ENCODE data around the gene OPRL1.

OPRL1 gene

GRCh38 chr20:64113796-64114355 is 34.0 kb downstream of the OPRL1 start:
- Histone ChIP-seq H3K4me1 (ENCODE audit: insufficient read depth, low read length, severe bottlenecking) (no peaks in the 10 kb centered on the region), H3K4me2 (ENCODE audit: low read length) (no peak overlapping the region), H3K27ac (ENCODE audit: low read depth, low read length, poor library complexity, severe bottlenecking) (no peak overlapping the region), H3K4me3 (ENCODE audit: low read depth, low read length, poor library complexity, severe bottlenecking) (no peak overlapping the region), H4K20me1 (ENCODE audit: insufficient read depth, low read length) (no peaks in the 10 kb centered on the region), H3F3A (ENCODE audit: insufficient read depth, low read length) (no peaks in the 10 kb centered on the region), H2AFZ (ENCODE audit: low read length) (no peak overlapping the region), H3K9me3 (ENCODE audit: low read length) (no peaks in the 10 kb centered on the region), H3K27me3 (ENCODE audit: insufficient read depth, low read length) (peaks cover 4% of the 10 kb centered on the region; the same call in 1 of the 2 replicates), H3K79me2 (ENCODE audit: insufficient read depth, low read length) (no peaks in the 10 kb centered on the region), H3K9ac (ENCODE audit: low read length) (no peak overlapping the region), H3K36me3 (ENCODE audit: insufficient read depth, low read length) (no peaks in the 10 kb centered on the region), H3K9me2 (ENCODE audit: low read depth, low read length) (no peaks in the 10 kb centered on the region)
- TF ChIP-seq CTCF (IDR thresholded peaks at IDR 0.05; ENCODE audit: low read length) (no peak), EZH2 (IDR thresholded peaks at IDR 0.05; ENCODE audit: borderline replicate concordance, low read length) (no peak)

DNA sequence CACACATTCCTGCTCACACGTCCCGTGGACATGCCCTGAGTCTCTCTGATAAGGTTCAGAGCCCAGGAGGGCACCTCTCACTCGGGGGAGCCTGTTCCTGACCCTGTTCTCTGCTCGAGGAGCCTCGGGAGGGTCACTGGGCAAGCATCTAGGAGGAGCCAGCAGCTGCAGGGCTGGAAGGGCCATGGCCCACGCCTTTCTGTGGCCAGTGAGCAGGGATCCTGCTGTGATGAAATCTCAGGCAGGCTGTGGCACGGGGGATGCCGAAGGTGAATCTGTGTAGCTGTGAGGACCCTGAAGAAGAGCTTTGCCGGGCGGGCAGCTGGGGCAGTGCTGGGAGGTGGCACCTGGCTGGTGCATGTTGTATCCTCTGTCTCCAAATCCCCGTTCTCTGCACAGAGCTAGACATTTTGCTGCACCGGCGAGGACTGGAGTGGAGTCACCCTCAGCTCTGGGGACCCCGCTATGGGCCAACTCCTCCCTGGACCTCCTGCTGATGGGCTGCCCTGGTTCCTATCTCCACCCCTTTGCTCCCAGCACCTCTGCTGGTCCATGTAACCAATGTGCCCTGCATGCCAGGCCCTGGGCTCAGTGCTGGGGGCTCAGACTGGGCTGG is 34.6 kb downstream of the OPRL1 start:
- Histone ChIP-seq H3K4me2 (ENCODE audit: low read length) (no peak overlapping the region), H2AFZ (ENCODE audit: low read length) (no peak overlapping the region), H3K4me1 (ENCODE audit: insufficient read depth, low read length, severe bottlenecking) (no peaks in the 10 kb centered on the region), H4K20me1 (ENCODE audit: insufficient read depth, low read length) (no peaks in the 10 kb centered on the region), H3K79me2 (ENCODE audit: insufficient read depth, low read length) (no peaks in the 10 kb centered on the region), H3K27me3 (ENCODE audit: insufficient read depth, low read length) (no peaks in the 10 kb centered on the region; the same call in 1 of the 2 replicates), H3K9me3 (ENCODE audit: low read length) (no peaks in the 10 kb centered on the region), H3K4me3 (ENCODE audit: low read depth, low read length, poor library complexity, severe bottlenecking) (no peak overlapping the region), H3K36me3 (ENCODE audit: insufficient read depth, low read length) (no peaks in the 10 kb centered on the region), H3K27ac (ENCODE audit: low read depth, low read length, poor library complexity, severe bottlenecking) (no peak overlapping the region), H3K9me2 (ENCODE audit: low read depth, low read length) (no peaks in the 10 kb centered on the region), H3K9ac (ENCODE audit: low read length) (no peak overlapping the region), H3F3A (ENCODE audit: insufficient read depth, low read length) (no peaks in the 10 kb centered on the region)
- TF ChIP-seq CTCF (IDR thresholded peaks at IDR 0.05; ENCODE audit: low read length) (no peak), EZH2 (IDR thresholded peaks at IDR 0.05; ENCODE audit: borderline replicate concordance, low read length) (no peak)

GRCh38 chr20:64115171-64115911 is 35.5 kb downstream of the OPRL1 start:
- no peak overlapping the region for H3K27ac ChIP-seq (ENCODE audit: low read depth, low read length, poor library complexity, severe bottlenecking)

More at GRCh38 chr20:64115171-64115911, 35.5 kb downstream of the OPRL1 start:
- Histone ChIP-seq H2AFZ (ENCODE audit: low read length) (no peak overlapping the region), H3K27me3 (ENCODE audit: insufficient read depth, low read length) (no peaks in the 10 kb centered on the region; the same call in 1 of the 2 replicates), H3K79me2 (ENCODE audit: insufficient read depth, low read length) (no peaks in the 10 kb centered on the region), H4K20me1 (ENCODE audit: insufficient read depth, low read length) (no peaks in the 10 kb centered on the region), H3F3A (ENCODE audit: insufficient read depth, low read length) (no peaks in the 10 kb centered on the region), H3K36me3 (ENCODE audit: insufficient read depth, low read length) (no peaks in the 10 kb centered on the region), H3K4me2 (ENCODE audit: low read length) (no peak overlapping the region), H3K9me3 (ENCODE audit: low read length) (no peaks in the 10 kb centered on the region), H3K9me2 (ENCODE audit: low read depth, low read length) (no peaks in the 10 kb centered on the region), H3K9ac (ENCODE audit: low read length) (no peak overlapping the region), H3K4me1 (ENCODE audit: insufficient read depth, low read length, severe bottlenecking) (peaks cover 8% of the 10 kb centered on the region), H3K4me3 (ENCODE audit: low read depth, low read length, poor library complexity, severe bottlenecking) (no peak overlapping the region)
- TF ChIP-seq EZH2 (IDR thresholded peaks at IDR 0.05; ENCODE audit: borderline replicate concordance, low read length) (no peak), CTCF (IDR thresholded peaks at IDR 0.05; ENCODE audit: low read length) (no peak)
